Vagina (tissue), 2 donors: ENCODE data around the gene DGKG.

Experiments used
- POLR2A ChIP-seq, 2 donors: fragments of 450-650 bp; IDR thresholded peaks; one replicate each; pipeline ENCODE4 v1.6.1; 2017; ENCODE audit warnings: antibody characterized with exemption in 2 of 2, mild to moderate bottlenecking in 2 of 2, moderate library complexity in 2 of 2
- POLR2AphosphoS5 ChIP-seq, 2 donors: sonication (generic); formaldehyde crosslinking; IDR thresholded peaks; one replicate each; pipeline ENCODE4 v1.9.0; 2017; ENCODE audit warnings: antibody characterized with exemption in 2 of 2, mild to moderate bottlenecking in 2 of 2, low read depth in 1 of 2; ENCODE audit not compliant: insufficient read depth in 1 of 2

DNA sequence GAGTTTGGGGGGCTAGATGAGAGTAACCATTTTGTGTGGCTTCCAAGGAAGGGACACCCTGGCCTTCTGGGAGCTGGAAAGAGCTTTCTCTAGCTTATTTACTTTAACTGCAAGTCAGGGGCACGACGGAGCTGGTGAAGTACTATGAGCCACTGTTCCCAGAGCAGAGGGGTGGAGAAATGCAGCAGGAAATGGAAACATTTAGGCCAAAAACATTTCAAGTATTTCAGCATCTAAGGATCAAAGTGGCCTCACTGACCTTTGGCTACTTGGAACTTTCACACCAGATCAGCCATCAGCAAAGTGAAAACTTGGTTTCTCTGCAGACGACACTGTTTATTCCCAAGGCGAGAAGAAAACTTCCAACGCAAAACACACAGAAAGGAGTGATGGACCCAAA, 7.9 kb downstream of the DGKG start:
- TF ChIP-seq POLR2A (IDR thresholded peaks at IDR 0.05) (no peak), POLR2AphosphoS5 (IDR thresholded peaks at IDR 0.05; ENCODE audit: insufficient read depth in 1 of 2, low read depth in 1 of 2) (no peak)
